HG02970 (cell line): ENCODE results near the gene TP53I13.
A peak's percentile ranks its signal among the peaks of the same experiment; 100 is the strongest.

Experiments
- ATAC-seq: cut with Tn5 transposase; IDR thresholded peaks from one replicate; pipeline ENCODE4 v1.9.1; 2021; ENCODE audit warnings: mild to moderate bottlenecking, moderate library complexity, moderate number of reproducible peaks; ENCODE audit not compliant: unreplicated experiment, low FRiP score

TP53I13 gene

DNA sequence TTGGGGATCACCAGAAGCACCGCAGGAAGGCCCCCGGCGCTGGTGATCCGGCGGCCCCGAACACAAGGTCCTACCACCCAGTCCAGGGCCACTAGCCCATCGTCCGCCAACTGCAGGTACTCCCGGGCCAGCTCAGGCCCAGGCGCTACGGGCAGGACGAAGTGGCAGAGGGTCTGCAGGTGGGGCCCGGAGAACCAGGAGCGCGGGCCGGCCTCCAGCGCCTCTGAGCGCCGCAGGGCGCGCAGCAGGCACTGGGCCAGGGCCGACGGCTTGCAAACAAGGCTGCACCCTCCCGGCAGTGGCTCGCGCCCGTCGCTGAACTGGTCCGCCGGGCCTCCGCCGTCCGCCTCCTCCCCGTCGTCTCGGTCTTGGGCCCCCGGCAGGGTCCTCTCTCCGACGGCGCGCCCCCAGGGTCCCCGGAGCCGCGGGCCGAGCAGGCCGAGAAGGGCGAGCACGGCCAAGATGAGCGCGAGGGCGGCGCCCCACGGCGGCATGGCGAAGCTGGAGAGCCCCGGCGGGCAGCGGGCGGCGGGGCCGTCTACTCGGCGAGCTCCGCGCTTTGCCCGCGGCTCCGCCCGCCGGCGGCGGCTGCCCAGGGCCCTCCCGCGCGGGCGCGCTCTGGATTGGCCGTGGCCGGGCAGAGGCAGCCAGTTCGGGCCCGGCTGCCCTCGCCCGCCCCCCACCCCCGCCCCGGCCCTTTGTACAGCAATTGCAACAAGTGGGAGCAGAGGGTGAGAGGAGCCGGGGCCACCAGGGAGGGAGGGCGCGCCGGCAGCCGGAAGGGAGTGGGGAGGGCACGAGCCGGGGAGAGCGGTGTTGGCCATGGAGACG, 1.8 kb upstream of the TP53I13 start, which contains the start of gene ABHD15:
Gene ABHD15 (minus strand): TSS at position 565 of the 831 bp plus-strand sequence. CDS start 71 bp downstream, at position 494.
- ATAC-seq: peak; percentile 28

DNA sequence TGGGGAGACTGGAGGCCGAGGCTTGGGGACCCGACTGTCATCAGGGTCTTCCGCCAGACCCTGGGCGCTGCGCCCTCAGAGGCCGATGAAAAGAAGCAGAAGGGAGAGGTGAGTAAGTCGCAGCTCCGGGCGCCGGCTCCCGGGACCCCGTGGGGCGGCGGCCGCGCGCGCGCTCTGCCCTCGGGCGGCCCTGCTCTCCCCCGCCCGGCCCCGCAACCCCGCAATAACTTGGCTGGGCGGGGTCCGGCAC, 1.3 kb upstream of the TP53I13 start:
- peak; percentile 1 for ATAC-seq

DNA sequence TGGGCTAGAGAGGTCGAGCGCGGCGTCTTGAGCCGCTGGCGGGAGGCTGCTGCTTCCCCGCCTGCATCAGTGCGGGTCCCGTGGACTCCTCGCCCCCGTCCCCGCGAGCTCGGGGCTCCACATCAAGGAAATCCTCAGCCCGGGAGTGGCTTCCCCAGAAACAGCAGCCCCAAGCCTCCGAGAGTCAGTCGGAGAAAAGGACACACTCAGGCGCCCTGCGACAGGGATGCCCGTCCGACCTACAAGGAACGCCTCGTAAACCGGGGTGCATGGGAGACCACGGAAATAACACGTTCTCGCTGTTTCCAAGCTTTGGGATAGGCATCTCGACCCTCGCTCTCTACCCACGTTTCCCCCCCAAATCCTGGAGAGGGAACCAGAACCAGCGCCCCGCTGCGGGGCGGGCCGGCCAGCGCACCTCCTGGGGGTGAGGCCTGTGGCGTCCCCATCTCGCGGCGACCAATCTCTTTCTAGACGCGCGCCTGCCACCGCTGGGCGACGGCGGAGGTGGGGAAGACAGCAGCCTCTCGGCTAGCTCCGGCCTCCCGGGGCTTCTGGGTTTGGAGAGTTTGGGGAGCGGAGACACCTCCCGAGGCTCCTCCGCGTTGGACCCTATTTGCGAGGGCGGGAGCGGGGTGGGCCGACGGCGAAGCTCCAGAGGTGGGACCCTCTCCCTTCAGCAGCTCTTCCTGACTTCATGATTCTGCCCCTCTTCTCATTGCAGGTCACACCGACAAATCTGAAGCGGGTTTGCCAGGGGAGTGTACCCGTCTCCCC, 759 bp upstream of the TP53I13 start:
- peak; percentile 35 for ATAC-seq

DNA sequence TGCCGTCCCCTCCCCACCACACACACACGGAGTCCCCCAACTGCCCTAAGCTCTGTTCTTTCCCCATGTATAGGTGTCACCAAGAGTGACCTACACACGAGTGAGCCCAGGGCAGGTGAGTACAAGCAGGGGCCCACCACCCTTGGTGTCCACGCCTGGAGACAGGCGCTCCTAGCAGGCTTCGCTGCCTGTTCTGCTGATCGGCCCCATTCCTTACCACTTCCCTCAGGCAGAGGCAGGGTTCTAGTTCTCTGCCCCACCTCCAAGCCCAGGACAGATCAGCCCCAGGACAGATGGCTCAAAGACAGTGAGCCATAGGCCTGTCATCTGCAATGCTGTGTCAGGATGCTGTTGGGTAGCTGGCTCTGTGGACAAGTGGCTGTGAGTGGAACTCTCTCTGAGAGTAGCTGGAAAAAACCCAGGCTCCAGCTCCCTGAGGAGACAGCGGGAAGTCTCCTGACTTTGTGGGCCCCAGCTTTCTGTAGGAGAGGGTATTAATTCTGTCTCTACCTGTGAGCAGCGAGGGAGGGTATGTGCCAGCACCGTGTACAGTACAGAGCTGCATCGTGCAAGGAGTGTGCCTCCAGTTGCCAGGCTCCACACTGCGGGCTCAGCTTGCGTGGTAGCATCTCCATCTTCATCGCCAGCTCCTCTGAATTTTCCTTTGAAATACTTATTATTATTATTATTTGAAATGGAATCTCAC, 897 bp downstream of the TP53I13 start:
- ATAC-seq: no peak

DNA sequence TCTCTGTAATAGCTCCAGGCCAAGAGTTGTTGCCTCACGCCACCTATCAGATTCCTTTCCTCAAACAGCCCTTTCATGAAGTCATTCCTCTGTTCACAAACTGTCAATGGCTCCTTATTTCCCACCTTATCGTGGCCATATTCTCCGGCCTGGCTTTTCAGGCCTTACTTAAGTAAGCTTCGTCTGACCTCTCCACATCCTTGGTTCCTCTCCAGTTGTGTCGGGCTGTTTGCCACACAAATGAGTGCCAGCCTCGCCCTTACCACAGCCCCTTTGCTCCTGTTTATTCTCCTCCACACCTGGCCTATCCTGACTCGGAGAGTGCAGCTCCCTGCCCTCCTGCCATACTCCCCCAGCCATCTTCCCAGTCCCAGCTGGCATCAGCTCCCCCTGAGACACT, 2.0 kb downstream of the TP53I13 start:
- ATAC-seq: no peak

DNA sequence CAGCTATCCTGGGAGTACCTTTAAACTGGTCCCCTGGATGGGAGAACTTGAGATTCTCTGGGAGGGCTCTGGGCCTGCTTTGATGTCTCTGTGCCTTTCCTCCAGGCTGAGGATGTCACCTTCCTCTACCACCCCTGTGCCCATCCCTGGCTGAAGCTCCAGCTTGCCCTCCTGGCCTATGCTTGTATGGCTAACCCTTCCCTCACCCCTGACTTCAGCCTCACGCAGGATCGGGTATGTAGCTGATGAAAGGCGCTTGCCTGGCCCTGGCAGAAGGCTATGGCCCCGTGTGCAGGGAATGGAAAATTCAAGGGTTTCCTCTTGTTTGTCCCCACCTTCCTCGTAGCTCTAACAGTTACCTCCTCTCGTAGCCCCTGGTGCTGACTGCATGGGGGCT, 3.0 kb downstream of the TP53I13 start:
- no peak for ATAC-seq

DNA sequence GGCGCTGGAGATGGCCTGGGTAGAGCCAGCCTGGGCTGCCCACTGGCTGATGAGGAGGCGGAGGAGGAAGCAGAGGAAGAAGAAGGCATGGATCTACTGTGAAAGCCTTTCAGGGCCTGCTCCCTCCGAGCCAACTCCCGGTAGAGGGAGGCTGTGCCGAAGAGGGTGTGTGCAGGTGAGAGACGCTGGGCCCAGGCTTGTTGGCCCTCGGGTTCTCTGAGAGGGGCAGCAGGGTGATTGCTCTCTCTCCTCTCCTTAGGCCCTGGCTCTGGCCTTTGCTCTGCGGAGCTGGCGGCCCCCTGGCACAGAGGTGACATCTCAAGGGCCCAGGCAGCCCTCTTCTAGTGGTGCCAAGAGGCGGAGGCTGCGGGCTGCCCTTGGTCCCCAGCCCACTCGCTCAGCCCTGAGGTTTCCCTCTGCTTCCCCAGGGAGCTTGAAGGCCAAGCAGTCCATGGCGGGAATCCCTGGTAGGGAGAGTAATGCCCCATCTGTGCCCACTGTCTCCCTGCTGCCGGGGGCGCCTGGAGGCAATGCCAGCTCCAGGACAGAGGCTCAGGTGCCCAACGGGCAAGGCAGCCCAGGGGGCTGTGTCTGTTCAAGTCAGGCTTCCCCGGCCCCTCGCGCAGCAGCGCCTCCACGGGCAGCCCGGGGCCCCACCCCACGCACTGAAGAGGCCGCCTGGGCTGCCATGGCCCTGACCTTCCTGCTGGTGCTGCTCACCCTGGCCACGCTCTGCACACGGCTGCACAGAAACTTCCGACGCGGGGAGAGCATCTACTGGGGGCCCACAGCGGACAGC, 3.6 kb downstream of the TP53I13 start:
- no peak for ATAC-seq

DNA sequence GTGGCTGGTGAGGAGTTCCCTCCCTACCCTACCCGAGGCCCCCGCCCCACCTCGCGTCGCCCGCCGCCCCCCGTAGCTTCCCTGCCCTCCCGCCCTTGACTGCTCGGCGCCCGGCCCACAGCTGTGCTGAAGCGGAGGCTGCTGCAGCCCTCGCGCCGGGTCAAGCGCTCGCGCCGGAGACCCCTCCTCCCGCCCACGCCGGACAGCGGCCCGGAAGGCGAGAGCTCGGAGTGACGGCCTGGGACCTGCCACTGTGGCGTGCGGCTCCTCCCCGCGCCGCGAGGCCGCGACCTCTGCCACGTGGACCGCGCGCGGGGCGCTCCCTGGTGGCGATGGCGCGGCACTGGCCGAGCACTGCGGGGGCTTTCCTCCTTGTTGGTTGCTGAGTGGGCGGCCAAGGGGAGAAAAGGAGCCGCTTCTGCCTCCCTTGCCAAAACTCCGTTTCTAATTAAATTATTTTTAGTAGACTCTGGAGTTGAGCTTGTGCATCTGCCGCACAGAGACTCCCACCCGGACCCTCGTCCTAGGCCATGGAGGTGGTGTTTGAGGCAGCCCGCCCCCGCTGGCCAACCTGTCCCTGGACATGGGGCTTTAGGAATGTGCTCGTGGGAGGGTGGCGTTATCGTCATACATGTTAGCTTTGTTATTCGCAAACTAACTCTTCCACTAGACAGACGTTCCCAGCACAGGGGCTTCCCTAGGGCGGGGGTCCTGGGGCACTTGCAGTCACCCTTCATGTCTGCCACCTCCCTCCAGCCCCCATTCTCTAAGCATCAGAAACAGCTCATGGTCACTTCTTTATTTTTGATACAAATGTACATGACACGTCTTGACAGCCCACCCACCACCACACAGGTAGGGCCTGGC, 4.4 kb downstream of the TP53I13 start:
- ATAC-seq: no peak

DNA sequence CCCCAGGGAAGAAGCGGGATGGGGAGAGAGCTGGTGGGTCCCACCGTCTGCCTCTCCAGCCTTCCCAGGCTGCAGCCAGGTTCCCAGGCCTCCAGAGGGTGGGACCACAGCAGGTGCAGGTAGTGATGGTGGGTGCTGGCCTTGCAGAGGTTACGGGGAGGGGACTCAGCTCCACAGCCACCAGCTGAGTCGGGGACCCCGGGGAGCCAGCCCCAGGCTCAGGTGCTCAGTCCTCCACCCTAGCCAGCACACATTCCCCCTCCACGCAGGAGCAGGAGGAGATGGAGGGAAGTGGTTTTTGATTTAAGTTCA, 5.0 kb downstream of the TP53I13 start:
- ATAC-seq: no peak

DNA sequence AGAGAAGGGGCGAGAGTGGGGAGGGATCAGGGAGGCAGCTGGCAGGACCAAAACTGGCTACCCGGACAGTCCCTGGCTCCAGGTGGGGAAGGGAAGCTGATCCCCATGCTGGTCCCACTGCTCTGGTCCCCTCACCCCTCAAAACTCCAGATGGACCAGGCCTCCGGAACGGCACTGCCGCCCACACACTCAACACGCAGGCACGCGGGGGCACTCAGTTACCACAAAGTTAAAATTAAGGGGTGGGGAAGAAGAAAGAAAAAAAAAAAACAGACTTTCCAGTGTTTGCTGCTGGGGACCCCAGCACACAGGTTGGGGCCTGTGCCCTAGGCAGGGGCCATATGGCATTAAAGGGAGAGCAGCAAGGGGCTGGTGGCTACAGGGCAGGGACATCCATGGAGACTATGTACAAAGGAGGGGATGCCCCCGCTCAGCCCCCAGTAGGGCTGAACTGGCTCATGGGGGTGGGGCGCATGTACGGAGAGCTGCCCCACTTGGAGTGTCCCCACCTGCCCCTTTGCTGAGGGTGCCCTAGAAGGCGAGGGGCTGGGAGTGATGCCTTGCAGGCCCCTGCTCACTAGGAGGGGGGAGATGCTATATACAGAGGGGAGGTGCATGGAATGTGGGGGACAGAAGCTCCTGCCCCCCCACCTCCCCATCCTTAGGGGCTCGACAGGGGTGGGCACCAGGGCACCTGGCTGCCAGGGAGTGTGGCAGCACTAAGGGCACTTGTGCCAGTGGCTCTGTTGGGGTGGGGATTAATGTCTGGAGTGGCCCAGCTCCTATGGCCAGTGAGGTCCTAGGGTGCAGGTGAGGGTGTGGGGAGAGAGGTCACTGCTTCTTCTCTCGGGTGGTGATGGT, 5.6 kb downstream of the TP53I13 start:
- no peak for ATAC-seq

DNA sequence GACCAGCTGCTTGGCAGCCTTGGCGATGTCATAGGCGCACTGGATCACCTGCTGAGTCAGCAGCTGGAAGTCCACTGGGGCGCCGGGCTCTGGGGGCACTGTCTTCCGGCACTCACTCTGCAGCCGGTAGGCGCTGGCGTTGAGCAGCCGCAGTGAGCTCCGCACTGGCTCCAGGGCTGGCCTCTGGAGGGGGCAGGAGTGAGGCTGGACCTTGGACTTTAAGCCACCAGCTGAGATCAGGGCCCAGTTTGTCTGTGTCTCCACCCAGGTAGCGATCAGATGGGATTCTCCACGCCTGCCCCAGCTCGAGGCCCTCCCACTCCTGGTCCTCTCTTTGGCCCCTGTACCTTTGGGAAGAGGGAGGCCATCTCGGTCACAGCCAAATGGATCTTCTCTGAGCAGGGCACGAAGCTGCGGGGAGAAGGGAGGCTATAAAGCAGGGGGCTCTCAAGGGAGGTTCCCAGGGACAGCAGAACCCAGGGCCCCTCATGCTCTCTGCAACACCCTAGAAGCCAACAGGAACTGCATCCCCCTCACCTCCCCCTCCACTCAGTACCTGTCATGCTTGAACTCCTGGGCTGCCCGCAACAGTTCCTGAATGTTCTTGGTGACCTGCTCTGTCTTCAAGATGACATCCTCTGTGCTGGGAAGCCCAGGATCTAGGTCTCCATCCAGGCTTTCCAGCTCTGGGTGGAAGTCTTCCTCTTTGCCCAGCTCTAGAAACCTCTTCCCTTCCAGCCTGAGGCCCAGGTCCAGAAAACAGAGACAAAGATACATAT, 6.4 kb downstream of the TP53I13 start:
- ATAC-seq: no peak

DNA sequence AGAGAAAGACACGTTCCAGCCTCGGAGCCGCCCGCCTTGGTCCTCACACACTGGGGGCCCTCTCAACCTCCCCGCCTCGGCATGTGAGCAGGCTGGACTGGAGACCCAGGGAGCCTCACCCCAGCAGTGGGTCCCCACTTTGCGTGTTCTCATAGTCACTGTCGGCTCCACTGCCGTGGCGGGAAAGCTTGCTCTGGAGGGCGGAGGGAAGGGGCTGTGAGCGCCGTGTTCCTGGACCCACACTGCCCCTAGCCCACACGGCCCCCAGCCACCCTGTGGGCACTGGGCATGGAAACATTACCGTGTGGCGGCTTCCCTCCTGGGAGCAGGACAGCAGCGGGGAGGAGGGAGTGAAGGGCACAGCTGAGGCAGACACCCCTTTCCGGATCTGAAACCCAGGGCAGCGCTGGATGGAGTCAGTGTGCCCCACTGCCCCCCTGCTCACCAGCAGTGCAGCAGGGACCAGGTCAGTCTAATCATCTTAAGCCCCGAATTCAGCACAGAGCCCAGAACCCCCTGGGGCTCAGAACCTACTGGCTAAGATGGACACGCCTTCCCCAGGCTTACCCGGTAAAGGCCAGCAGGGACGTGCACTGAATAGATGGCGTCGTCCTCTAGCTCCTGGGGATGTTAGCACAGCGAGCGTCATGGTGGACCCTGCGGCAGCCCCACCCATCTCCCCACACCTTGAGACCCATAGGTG, 7.2 kb downstream of the TP53I13 start:
- ATAC-seq: no peak

DNA sequence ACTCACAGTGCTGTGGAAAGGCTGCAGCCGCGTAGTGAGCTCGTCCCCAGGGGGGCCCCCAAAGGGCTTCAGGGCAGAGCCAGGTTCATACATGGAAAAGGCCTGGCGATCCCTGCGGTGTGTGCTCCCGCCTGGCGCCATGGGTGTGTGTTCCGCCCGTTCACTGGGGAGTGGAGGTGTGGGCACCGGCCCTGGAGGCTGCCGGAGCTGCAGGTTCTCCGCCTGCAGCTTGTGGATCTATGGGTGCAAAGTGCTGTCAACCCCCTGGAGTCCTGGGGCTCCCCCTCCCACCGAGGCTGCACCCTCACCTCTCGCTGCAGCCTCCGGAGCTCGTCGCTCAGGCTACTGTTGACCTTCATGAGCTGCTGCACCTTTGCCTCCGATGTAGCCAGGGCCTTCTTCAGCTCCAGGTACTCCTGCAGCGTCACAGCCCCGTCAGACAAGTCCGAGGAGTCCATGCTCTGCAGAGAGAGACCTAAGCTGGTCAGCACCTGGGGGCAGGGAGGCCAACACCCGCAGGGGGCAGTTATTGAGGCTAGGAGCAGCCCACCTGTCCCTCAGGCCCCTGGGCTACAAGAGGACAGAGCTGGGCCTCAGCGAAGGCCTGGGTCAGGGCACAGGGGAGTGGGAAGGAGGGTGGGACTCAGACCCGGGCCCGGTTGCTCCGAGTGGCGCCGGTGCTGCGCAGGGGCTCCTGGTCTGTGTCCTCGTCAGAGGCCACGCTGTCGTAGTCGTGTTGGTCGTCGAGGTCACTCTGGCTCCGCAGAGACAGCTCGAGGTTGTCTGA, 7.9 kb downstream of the TP53I13 start:
- ATAC-seq: no peak

DNA sequence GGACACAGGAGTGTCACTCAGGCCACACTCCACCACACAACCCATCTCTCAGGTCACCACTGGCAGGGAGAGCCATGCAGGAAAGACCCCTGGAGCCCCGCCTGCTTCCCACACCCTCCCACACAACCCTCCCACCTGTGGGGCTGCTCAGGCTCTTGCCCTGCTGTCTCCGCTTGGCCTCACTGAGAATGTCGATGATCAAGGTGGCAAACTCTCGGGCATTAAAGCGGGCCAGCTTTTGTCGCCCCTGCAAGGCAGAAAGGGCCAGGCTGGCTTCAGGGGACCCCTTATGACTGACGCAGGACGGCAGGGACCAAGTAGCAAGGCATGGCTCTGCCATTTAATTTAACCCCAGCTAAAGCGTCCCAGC, 8.5 kb downstream of the TP53I13 start:
- no peak for ATAC-seq

DNA sequence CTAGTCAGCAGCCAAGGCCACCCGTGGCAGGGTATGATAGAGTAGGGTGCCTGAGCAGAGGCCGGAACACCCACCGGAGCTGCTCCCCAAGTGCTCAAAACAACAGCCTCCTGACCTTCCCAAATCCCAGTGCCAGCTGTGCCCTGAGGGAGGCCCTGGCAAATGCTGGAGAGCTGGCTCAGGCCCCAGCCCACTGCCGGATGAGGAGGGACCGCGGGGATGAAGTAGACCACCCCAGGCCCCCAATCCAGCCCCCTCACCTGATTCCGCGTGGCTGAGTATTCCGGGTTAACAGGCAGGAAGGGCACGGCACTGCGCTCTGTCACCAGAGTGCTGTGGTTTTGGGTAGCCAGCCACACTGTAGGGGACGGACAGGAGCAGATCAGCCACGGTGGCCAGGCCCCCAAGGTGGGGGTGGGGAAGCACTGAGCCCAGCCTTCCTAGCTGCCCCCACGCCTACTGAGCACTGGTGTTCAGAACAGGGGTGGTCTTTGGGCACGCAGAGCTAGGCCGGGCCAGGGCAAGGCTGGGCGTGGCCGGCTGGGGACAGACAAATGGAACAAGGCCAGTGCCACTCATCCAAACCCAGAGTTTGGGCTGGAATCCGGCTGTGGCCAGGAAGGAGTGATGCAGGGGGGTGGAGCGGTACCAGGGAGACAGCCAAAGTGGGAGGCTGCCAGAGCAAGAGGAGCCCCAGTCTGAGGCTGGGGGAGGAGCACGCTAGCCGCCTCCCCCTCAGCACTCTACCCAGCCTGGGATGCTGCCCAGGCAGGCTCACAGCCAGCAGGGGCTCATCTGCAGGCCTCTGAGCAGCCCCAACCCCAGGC, 9.1 kb downstream of the TP53I13 start:
- ATAC-seq: no peak
